HEK293 (cell line): ENCODE measurements around the gene JKAMP.

Experiments
- CTCF ChIA-PET: fragments of 350-600 bp; formaldehyde crosslinking; extraction: SDS; loops from one replicate; lab custom pipeline; 2021; ENCODE audit warnings: antibody characterized with exemption; lab: Yijun Ruan, JAX
- POLR2A ChIA-PET: fragments of 300-600 bp; formaldehyde crosslinking; extraction: SDS; loops from one replicate; lab custom pipeline; 2020; ENCODE audit warnings: antibody characterized with exemption, inconsistent platforms; lab: Yijun Ruan, JAX
- H3K27ac ChIP-seq: fragments of 200-500 bp; sonication (Bioruptor generic); 2 replicates; pipeline ENCODE4 v1.5.1; 2014; ENCODE audit warnings: low read depth, low read length, control low read depth, inconsistent platforms; ENCODE audit errors: extremely low read depth
- H3K36me3 ChIP-seq, 2 experiments: fragments of 200-500 bp in 1 of 2; sonication (Bioruptor generic) in 1 of 2; 1 replicate in 1 of 2; 2 replicates in 1 of 2; pipeline ENCODE4 v1.5.1; 2014 to 2017; ENCODE audit warnings: inconsistent platforms in 2 of 2, low read length in 2 of 2; ENCODE audit not compliant: control insufficient read depth in 2 of 2, insufficient read depth in 1 of 2
- H3K4me1 ChIP-seq: fragments of 200-500 bp; sonication (Bioruptor generic); 2 replicates; pipeline ENCODE4 v1.5.1; 2014; ENCODE audit warnings: mild to moderate bottlenecking, low read length, inconsistent platforms; ENCODE audit not compliant: control insufficient read depth, insufficient read depth
- H3K4me3 ChIP-seq: 2 replicates; pipeline ENCODE4 v1.5.1; 2011; ENCODE audit warnings: low read depth, mild to moderate bottlenecking, control low read depth, low read length, moderate library complexity
- H3K9me3 ChIP-seq: fragments of 200-500 bp; sonication (Bioruptor generic); 2 replicates; pipeline ENCODE4 v1.5.1; 2014; ENCODE audit warnings: low read depth, low read length, inconsistent platforms; ENCODE audit not compliant: control insufficient read depth, insufficient read depth
- SP2 ChIP-seq: fragments of 450-650 bp; formaldehyde crosslinking; IDR thresholded peaks from 2 replicates; pipeline ENCODE4 v1.5.1; 2016; ENCODE audit warnings: missing biosample characterization, missing genetic modification characterization
- YY2 ChIP-seq: fragments of 450-650 bp; formaldehyde crosslinking; IDR thresholded peaks from 2 replicates; pipeline ENCODE4 v1.5.1; 2016; ENCODE audit warnings: missing biosample characterization, missing genetic modification characterization
- ZFP3 ChIP-seq: fragments of 450-650 bp; formaldehyde crosslinking; IDR thresholded peaks from 2 replicates; pipeline ENCODE4 v1.5.1; 2016; ENCODE audit warnings: low read depth, missing biosample characterization, missing genetic modification characterization
- ZNF169 ChIP-seq: fragments of 450-650 bp; formaldehyde crosslinking; IDR thresholded peaks from 2 replicates; pipeline ENCODE4 v1.5.1; 2016; ENCODE audit warnings: missing biosample characterization, missing genetic modification characterization
- ZNF174 ChIP-seq: fragments of 450-650 bp; formaldehyde crosslinking; IDR thresholded peaks from 2 replicates; pipeline ENCODE4 v1.5.0; 2017; ENCODE audit warnings: missing biosample characterization, mild to moderate bottlenecking, missing genetic modification characterization
- ZNF221 ChIP-seq: fragments of 450-650 bp; formaldehyde crosslinking; IDR thresholded peaks from 2 replicates; pipeline ENCODE4 v1.5.1; 2017; ENCODE audit warnings: missing biosample characterization, missing genetic modification characterization, borderline replicate concordance
- ZNF248 ChIP-seq: fragments of 450-650 bp; formaldehyde crosslinking; IDR thresholded peaks from 2 replicates; pipeline ENCODE4 v1.5.1; 2017; ENCODE audit warnings: missing biosample characterization, missing genetic modification characterization
- ZNF311 ChIP-seq: fragments of 450-650 bp; formaldehyde crosslinking; IDR thresholded peaks from 2 replicates; pipeline ENCODE4 v1.5.1; 2017; ENCODE audit warnings: missing biosample characterization, missing genetic modification characterization, borderline replicate concordance
- ZNF335 ChIP-seq: fragments of 450-650 bp; formaldehyde crosslinking; conservative IDR thresholded peaks from 2 replicates; pipeline ENCODE4 v1.5.1; 2016; ENCODE audit warnings: missing biosample characterization, missing genetic modification characterization
- ZNF514 ChIP-seq: fragments of 450-650 bp; formaldehyde crosslinking; IDR thresholded peaks from 2 replicates; pipeline ENCODE4 v1.5.1; 2016; ENCODE audit warnings: missing biosample characterization, missing genetic modification characterization
- ZNF596 ChIP-seq: fragments of 450-650 bp; IDR thresholded peaks from 2 replicates; pipeline ENCODE4 v1.5.0; 2018; ENCODE audit warnings: missing biosample characterization, mild to moderate bottlenecking, missing genetic modification characterization, moderate library complexity
- ZNF621 ChIP-seq: fragments of 450-650 bp; formaldehyde crosslinking; IDR thresholded peaks from 2 replicates; pipeline ENCODE4 v1.5.1; 2017; ENCODE audit warnings: missing biosample characterization, missing genetic modification characterization
- ZNF658 ChIP-seq: fragments of 450-650 bp; formaldehyde crosslinking; IDR thresholded peaks from 2 replicates; pipeline ENCODE4; 2016; ENCODE audit warnings: missing biosample characterization, missing genetic modification characterization
- TF ChIP-seq, protein P1 (sequence below): fragments of 450-650 bp; formaldehyde crosslinking; IDR thresholded peaks from 2 replicates; pipeline ENCODE4; 2016; ENCODE audit warnings: missing biosample characterization, missing genetic modification characterization
- TF ChIP-seq, protein P2 (sequence below): fragments of 450-650 bp; formaldehyde crosslinking; IDR thresholded peaks from 2 replicates; pipeline ENCODE4 v1.5.1; 2016; ENCODE audit warnings: missing biosample characterization, missing genetic modification characterization
- TF ChIP-seq, protein P3 (sequence below): IDR thresholded peaks from 2 replicates; pipeline ENCODE4 v1.6.1; 2011; ENCODE audit warnings: mild to moderate bottlenecking, low read depth, low read length, borderline replicate concordance
- TF ChIP-seq, protein P4 (sequence below): fragments of 450-650 bp; formaldehyde crosslinking; IDR thresholded peaks from 2 replicates; pipeline ENCODE4 v1.5.1; 2016; ENCODE audit warnings: missing biosample characterization, missing genetic modification characterization

JKAMP gene

DNA sequence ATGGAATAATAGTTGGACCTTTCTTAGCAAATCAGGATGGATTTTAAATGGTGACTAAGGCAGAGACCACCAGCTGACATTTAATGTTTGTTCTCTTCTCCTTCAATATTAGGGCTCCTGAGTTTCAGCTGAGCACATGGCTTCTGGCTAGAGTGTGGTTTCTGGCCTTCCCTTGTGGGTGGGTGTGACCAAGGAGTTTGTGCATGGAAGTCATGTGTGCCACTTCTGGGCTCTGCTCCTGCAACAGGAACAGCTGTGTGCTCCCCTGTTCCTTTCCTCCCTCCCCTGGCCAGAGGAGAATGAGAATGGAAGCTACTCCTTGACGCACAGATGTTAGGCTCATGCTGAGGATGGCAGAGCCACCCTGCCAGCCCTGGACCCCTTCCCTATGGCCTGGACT, 48.1 kb downstream of the JKAMP start:
- TF ChIP-seq, protein P1, sequence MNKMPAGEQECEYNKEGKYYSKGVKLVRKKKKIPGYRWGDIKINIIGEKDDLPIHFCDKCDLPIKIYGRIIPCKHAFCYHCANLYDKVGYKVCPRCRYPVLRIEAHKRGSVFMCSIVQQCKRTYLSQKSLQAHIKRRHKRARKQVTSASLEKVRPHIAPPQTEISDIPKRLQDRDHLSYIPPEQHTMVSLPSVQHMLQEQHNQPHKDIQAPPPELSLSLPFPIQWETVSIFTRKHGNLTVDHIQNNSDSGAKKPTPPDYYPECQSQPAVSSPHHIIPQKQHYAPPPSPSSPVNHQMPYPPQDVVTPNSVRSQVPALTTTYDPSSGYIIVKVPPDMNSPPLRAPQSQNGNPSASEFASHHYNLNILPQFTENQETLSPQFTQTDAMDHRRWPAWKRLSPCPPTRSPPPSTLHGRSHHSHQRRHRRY (tag by site-specific recombination), result no peak
- TF ChIP-seq, protein P2, sequence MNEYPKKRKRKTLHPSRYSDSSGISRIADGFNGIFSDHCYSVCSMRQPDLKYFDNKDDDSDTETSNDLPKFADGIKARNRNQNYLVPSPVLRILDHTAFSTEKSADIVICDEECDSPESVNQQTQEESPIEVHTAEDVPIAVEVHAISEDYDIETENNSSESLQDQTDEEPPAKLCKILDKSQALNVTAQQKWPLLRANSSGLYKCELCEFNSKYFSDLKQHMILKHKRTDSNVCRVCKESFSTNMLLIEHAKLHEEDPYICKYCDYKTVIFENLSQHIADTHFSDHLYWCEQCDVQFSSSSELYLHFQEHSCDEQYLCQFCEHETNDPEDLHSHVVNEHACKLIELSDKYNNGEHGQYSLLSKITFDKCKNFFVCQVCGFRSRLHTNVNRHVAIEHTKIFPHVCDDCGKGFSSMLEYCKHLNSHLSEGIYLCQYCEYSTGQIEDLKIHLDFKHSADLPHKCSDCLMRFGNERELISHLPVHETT, result no peak
- TF ChIP-seq, protein P3, sequence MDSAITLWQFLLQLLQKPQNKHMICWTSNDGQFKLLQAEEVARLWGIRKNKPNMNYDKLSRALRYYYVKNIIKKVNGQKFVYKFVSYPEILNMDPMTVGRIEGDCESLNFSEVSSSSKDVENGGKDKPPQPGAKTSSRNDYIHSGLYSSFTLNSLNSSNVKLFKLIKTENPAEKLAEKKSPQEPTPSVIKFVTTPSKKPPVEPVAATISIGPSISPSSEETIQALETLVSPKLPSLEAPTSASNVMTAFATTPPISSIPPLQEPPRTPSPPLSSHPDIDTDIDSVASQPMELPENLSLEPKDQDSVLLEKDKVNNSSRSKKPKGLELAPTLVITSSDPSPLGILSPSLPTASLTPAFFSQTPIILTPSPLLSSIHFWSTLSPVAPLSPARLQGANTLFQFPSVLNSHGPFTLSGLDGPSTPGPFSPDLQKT, result no peak
- no peak for TF ChIP-seq ZNF169 (tag by site-specific recombination)
- TF ChIP-seq ZNF311 (tag by site-specific recombination), result no peak
- no peak for TF ChIP-seq ZNF221 (tag by site-specific recombination)
- Histone ChIP-seq H3K4me1 (no peaks in the 10 kb centered on the region), H3K4me3 (no peak overlapping the region), H3K27ac (no peak overlapping the region), H3K9me3 (no peaks in the 10 kb centered on the region), H3K36me3 (no peaks in the 10 kb centered on the region; a peak in 1 of 3 replicates)
- ChIA-PET CTCF (no interaction called here), POLR2A (no interaction called here)

DNA sequence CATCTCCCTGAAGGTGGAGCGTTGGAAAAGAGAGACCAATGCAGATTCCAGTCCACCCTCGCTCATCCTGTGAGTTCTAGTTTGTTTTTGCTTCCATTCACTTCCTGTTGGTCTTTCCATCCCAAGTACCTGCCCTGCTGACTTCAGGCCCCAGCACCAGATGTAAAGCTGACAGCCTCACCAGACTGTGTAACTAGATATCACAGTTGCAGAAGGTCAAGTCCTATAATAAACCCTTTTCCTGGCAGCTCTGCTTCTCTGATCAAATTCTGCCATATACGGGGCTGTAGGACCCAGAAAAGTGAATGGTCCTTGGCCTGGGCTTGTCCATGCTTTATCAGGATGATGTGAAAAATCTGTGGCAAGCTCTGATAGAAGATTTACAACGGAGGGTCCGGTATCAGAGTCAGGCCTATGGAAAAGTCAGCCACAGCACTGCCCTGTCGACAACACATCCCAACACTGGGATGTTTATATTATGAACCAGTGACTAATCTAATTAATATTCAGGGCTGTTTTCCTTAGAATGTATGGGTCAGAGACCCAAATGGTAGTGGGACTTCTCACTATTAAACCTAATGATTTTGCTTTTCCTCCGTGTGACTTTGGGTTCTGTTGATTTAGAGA, 50.2 kb downstream of the JKAMP start:
- CTCF ChIA-PET, result interaction anchor here (1.0 kb wide), 1 partner anchor 27 kb away, joined by 3 read pairs; no protein-coding TSS in a partner anchor
- Histone ChIP-seq H3K4me1 (no peaks in the 10 kb centered on the region), H3K9me3 (no peaks in the 10 kb centered on the region), H3K36me3 (no peaks in the 10 kb centered on the region; a peak in 1 of 3 replicates), H3K4me3 (no peak overlapping the region), H3K27ac (no peak overlapping the region)
- POLR2A ChIA-PET, result no interaction called here
- TF ChIP-seq ZNF174 (tag by site-specific recombination), result no peak
- TF ChIP-seq ZNF621, result no peak
- no peak for TF ChIP-seq ZNF248
- TF ChIP-seq, protein P4, sequence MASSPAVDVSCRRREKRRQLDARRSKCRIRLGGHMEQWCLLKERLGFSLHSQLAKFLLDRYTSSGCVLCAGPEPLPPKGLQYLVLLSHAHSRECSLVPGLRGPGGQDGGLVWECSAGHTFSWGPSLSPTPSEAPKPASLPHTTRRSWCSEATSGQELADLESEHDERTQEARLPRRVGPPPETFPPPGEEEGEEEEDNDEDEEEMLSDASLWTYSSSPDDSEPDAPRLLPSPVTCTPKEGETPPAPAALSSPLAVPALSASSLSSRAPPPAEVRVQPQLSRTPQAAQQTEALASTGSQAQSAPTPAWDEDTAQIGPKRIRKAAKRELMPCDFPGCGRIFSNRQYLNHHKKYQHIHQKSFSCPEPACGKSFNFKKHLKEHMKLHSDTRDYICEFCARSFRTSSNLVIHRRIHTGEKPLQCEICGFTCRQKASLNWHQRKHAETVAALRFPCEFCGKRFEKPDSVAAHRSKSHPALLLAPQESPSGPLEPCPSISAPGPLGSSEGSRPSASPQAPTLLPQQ (tag by site-specific recombination), result no peak
- no peak for TF ChIP-seq ZNF335 (tag by site-specific recombination)
- no peak for TF ChIP-seq ZFP3
- TF ChIP-seq ZNF658, result no peak
- TF ChIP-seq YY2 (tag by site-specific recombination), result no peak
- TF ChIP-seq ZNF514 (tag by site-specific recombination), result no peak
- no peak for TF ChIP-seq ZNF596 (tag by site-specific recombination)
- no peak for TF ChIP-seq SP2 (tag by site-specific recombination)
- TF ChIP-seq, protein P2, result no peak
